Measurements from ENCODE around the gene FGD2.

FGD2 gene

DNA sequence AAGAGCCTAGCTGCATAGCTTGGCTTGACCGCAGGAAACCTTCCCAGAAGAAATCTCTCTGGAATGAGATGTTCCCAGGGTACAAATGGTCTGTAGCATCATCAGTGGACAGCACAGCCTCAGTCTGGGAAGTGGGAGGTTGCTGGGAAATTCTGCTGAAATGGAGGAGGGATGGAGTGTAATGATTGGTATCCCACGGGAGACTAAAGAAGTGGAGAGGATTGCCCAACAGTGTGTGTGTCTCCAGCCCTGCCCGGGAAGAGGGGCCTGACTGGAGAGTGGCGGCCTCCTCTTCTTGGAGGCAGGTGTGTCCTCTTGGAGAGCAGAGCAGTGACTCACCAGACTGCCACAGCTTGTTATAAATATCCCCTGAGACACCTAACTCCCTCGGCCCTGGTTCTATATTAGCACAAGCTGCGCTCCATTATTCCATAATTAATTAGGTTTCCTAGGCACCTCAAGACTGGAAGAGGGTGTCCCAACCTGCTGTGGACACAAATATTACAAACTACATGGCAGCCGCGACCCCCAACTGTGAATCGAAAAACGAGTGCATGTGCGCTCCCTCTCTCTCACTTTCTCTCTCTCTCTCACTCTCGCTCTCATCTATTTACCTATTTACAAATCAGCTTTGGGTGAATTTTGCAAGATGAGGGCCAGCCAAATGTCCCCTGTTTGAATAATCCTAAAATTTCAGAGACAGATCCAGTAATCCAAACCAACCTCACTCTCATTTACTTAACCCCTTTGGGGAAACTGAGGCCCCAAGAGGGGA is 68.8 kb downstream of the FGD2 start:
- TF ChIP-seq, protein P1, sequence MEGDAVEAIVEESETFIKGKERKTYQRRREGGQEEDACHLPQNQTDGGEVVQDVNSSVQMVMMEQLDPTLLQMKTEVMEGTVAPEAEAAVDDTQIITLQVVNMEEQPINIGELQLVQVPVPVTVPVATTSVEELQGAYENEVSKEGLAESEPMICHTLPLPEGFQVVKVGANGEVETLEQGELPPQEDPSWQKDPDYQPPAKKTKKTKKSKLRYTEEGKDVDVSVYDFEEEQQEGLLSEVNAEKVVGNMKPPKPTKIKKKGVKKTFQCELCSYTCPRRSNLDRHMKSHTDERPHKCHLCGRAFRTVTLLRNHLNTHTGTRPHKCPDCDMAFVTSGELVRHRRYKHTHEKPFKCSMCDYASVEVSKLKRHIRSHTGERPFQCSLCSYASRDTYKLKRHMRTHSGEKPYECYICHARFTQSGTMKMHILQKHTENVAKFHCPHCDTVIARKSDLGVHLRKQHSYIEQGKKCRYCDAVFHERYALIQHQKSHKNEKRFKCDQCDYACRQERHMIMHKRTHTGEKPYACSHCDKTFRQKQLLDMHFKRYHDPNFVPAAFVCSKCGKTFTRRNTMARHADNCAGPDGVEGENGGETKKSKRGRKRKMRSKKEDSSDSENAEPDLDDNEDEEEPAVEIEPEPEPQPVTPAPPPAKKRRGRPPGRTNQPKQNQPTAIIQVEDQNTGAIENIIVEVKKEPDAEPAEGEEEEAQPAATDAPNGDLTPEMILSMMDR (IDR thresholded peaks at IDR 0.05) = no peak

DNA sequence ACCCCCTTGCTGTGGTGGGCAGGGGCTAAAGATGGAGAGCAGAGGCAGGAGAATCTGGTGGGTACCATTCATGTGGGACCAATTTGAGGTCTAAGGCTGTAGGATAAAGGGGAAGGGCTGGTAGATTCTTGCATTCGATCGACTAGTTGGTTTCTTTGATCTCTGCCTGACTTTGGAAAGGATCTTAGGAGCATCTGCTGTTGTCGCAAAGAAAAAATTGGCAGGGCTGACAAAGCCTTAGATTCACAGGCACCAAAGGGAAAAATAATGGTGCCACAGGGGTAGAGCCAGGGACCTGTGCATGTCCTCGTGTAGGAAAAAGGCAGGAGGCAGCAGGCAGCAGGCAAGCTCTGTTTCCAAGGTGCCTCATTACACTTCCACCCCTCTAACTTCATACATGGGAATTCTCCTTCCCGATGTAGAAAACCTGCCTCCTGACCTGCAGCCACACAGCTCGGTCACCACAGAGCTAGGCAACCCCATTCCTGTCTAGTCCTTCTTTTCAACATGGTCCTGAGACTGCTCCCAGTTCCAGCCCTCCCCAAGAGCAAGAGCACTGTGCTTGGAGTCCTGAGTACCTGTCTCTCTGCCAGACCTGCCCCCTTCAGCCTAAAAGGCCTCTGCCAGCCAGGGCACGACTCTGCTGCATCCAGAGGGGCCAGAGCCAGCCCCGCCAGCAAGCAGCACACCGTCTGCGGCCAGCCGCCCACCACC is 71.9 kb downstream of the FGD2 start:
- TF ChIP-seq, protein P1 (IDR thresholded peaks at IDR 0.05) = no peak

DNA sequence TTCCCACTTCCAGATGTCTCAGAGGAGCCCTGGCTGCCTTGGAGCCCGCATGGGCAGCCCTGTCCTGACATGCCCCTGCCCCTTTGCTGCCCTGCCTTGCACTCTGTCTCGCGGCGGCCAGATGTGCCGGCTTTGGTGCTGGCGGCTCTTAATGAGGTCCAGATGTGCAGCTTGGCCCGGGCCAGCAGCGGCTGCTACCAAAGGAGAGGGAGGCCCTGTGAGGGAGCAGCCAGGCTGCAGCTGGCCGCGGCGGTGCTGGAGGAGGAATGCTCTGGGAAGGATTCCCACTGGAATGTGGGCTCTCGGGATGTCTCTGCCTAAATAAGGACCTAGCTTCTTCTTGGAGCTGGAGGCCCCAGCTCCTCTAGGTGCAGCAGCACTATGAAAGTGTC is 72.4 kb downstream of the FGD2 start:
- TF ChIP-seq, protein P1 (IDR thresholded peaks at IDR 0.05) = no peak
